ENCODE measurements around the gene DEFB110.

The DEFB110 gene

GRCh38 chr6:49987749-49988148, 34.0 kb downstream of the DEFB110 start:
- TF ChIP-seq CTCF (conservative IDR thresholded peaks at IDR 0.05; ENCODE audit: low read length) = no peak
- no peak overlapping the region for H3K4me3 ChIP-seq (ENCODE audit: low read length)
- no peak for DNase-seq (ENCODE audit: low read depth)

GRCh38 chr6:49986551-49986950, 35.2 kb downstream of the DEFB110 start:
- no peak overlapping the region for H3K4me3 ChIP-seq (ENCODE audit: low read length)
- no peak for TF ChIP-seq CTCF (conservative IDR thresholded peaks at IDR 0.05; ENCODE audit: low read length)
- DNase-seq (ENCODE audit: low read depth) = no peak

GRCh38 chr6:49982046-49982445, 39.7 kb downstream of the DEFB110 start:
- no peak for TF ChIP-seq CTCF (conservative IDR thresholded peaks at IDR 0.05; ENCODE audit: low read length)

GRCh38 chr6:49980898-49981297, 40.9 kb downstream of the DEFB110 start:
- DNase-seq (ENCODE audit: low read depth) = peak; percentile 20
- no peak for TF ChIP-seq CTCF (conservative IDR thresholded peaks at IDR 0.05; ENCODE audit: low read length)
- H3K4me3 ChIP-seq (ENCODE audit: low read length) = no peak overlapping the region

More at GRCh38 chr6:49982046-49982445, 39.7 kb downstream of the DEFB110 start:
- H3K4me3 ChIP-seq (ENCODE audit: low read length) = no peak overlapping the region
- DNase-seq (ENCODE audit: low read depth) = no peak

- TF ChIP-seq CTCF (conservative IDR thresholded peaks at IDR 0.05; ENCODE audit: low read length) = no peak
- no peak overlapping the region for H3K4me3 ChIP-seq (ENCODE audit: low read length)
- no peak for DNase-seq (ENCODE audit: low read depth)
These were observed 42.2 kb downstream of the DEFB110 start for GRCh38 chr6:49979584-49979983.

- no peak for TF ChIP-seq CTCF (conservative IDR thresholded peaks at IDR 0.05; ENCODE audit: low read length)
- no peak for DNase-seq (ENCODE audit: low read depth)
- H3K4me3 ChIP-seq (ENCODE audit: low read length) = peak overlapping the region; percentile 12; the same call in 1 of the 2 replicates
These were observed 43.2 kb downstream of the DEFB110 start for GRCh38 chr6:49978332-49979226.

- no peak within 1 kb of the TSS for H3K4me3 ChIP-seq (ENCODE audit: low read length)
- DNase-seq (ENCODE audit: low read depth) = no peak
- no peak for TF ChIP-seq CTCF (conservative IDR thresholded peaks at IDR 0.05; ENCODE audit: low read length)
These were observed 52.2 kb downstream of the DEFB110 start, which contains the start of gene DEFB113 for GRCh38 chr6:49969605-49970004. Gene DEFB113 (minus strand): TSS chr6:49969625. CDS start chr6:49969625, 0 bp downstream.
